Stimulated activated effector memory CD8-positive, alpha-beta T cell treated with anti-CD3 and anti-CD28 coated beads, Interleukin-12 subunit alpha, Interleukin-12 subunit beta, amount 100 ng/mL, for 72 hours (primary cell): ENCODE measurements around the gene RAB24.
A peak's percentile ranks its signal among the peaks of the same experiment; 100 is the strongest.
"Not testable (repeated sequence)": the region's sequence is repeated elsewhere in the genome, so short reads cannot be mapped to it uniquely, and the experiment has no call there.

ENCODE experiments used
- ATAC-seq: fragments of 150-1000 bp; cut with Tn5 transposase; 2 replicates; pipeline ENCODE4 v1.10.0; 2021
- DNase-seq, 2 donors: peaks; one replicate each; pipeline ENCODE4 v3.0.0; 2021 to 2022; ENCODE audit warnings: low spot score in 2 of 2
- H3K27ac Mint-ChIP-seq: one replicate; pipeline ENCODE4 v1.8.0; 2022; ENCODE audit warnings: mild to moderate bottlenecking, mixed read lengths
- H3K36me3 Mint-ChIP-seq: one replicate; pipeline ENCODE4 v1.8.0; 2022; ENCODE audit warnings: mild to moderate bottlenecking, mixed read lengths
- H3K4me1 Mint-ChIP-seq: one replicate; pipeline ENCODE4 v1.8.0; 2022; ENCODE audit warnings: mixed read lengths
- H3K4me3 Mint-ChIP-seq: one replicate; pipeline ENCODE4 v1.8.0; 2022; ENCODE audit warnings: mild to moderate bottlenecking, mixed read lengths
- H3K9me3 Mint-ChIP-seq: one replicate; pipeline ENCODE4 v1.8.0; 2022; ENCODE audit warnings: mixed read lengths

Gene RAB24

DNA sequence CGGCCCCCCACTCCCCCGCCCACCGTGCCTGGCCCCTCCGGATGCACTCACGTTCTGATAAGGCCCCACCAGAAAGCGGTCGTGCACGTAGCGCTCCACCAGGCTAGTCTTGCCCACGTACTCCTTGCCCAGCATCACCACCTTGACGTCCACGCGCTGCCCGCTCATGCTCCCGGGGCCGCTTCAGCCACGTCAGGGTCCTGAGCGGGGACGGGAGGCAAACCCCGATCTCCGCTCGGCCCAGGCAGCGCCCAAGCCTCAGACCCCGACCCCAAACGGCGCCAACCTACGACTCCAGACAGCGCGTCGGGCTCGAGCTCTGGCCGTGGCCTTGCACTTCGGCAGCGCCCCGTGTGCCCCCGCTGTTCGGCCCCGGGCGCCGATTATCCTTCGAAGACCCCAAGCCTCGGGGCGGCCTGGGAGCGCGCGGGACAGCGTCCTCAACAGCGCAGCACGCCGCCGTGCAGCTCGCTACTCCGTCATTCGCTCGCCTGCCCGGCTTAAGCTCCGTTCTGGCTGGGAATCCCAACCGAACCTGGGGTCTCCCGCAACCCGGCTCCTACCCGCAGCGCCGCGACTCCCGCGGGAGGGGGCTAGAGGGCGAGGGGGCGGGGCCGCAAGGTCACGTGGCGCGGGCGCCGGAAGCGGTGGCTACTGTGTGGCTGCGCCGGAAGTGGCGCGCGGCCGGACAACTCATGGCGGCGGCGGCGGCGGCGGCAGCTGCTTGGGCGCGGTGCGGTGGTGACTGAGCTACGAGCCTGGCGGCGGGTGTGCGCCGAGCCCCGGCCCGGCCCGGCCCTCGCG is at the start of gene RAB24, which contains the start of gene PRELID1:
TSS of gene RAB24 (minus strand) at position 599 of the 804 bp plus-strand sequence. CDS start at position 168, 431 bp downstream.
TSS of gene PRELID1 (plus strand) at position 679 of the 804 bp plus-strand sequence. CDS start 187 bp downstream, outside the sequence.
- DNase-seq (peak; percentile 91 to 97), ATAC-seq (peak; percentile 87)
- Mint-ChIP-seq H3K36me3 (peaks cover 80% of the 10 kb centered on the region), H3K27ac (peak within 1 kb of the TSS; percentile 86), H3K9me3 (no peaks in the 10 kb centered on the region), H3K4me3 (peak within 1 kb of the TSS; percentile 90), H3K4me1 (peaks cover 73% of the 10 kb centered on the region)

DNA sequence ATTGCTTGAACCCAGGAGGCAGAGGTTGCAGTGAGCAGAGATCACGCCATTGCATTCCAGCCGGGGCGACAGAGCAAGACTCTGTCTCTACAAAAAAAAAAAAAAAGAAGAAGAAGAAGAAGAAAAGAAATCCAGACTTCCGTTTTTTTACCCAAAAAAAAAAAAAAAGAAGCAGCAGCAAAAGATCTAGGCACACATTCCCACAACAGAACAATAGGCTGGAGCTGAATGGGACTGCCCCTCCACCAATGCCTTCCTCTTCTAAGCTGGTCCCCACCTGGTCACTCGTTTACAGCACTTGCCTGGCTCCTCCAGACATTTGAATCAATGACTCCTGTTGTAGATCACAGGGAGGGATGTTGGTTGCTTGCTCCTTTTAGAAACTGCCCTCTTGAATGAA is 49.6 kb upstream of the RAB24 start:
- Mint-ChIP-seq H3K36me3 (peaks cover 37% of the 10 kb centered on the region), H3K4me1 (peaks cover 61% of the 10 kb centered on the region), H3K9me3 (no peaks in the 10 kb centered on the region), H3K4me3 (no peak overlapping the region), H3K27ac (no peak overlapping the region)
- ATAC-seq = no peak
- DNase-seq = no peak

DNA sequence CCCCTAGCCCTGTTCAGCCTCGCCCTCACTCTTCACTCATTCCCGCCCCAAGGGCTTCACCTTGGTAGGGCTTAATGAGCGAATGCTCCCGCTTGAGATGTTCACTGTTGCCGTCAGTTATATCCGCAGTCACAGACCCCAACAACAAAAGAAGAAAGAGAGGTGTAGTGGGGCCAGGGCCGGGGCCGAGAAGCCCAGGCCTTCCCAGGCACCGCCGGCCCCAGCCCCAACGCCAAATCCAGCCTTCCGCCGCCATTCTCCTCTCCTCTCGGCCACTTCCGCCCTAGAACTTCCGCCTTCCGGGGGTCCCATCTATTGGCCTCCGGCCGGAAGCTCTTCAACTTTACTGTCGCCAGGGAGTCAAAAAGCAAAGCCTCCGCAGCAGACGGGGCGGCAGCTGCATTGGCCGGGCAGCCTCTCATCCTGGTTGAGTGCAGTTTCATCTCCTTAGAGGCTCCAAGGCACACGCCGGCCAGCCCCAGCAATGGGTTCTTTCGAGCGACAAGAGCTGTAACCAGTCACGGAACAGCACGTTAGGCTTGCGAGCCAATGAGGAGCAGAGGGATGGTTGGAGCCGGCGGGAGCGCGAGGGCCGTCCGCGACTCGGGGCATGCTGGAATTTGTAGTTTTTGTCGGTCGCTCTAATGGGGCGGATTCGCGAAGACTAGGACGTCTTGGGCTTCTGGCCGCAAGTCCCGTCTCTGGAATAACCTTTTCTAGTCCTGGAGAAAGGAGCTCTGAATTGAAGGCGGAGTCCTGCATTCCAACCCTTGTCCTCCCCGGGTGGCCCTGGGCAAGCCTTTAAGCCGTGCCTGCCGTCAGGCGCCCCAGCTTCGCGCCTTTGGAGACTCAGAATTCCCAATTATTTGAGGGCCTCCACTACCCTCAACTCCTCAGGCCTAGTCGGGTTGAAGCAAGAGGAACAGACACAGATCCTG is 48.1 kb upstream of the RAB24 start, which contains the start of gene LMAN2:
TSS of gene LMAN2 (minus strand) at position 277 of the 938 bp plus-strand sequence. CDS start at position 256, 21 bp downstream.
- peak within 1 kb of the TSS; percentile 87 for H3K4me3 Mint-ChIP-seq
- peaks cover 44% of the 10 kb centered on the region for H3K36me3 Mint-ChIP-seq
- DNase-seq = peak; percentile 78 to 95
- peak within 1 kb of the TSS; percentile 99 for H3K27ac Mint-ChIP-seq
- no peaks in the 10 kb centered on the region for H3K9me3 Mint-ChIP-seq
- H3K4me1 Mint-ChIP-seq = peaks cover 60% of the 10 kb centered on the region
- ATAC-seq = peak; percentile 97

DNA sequence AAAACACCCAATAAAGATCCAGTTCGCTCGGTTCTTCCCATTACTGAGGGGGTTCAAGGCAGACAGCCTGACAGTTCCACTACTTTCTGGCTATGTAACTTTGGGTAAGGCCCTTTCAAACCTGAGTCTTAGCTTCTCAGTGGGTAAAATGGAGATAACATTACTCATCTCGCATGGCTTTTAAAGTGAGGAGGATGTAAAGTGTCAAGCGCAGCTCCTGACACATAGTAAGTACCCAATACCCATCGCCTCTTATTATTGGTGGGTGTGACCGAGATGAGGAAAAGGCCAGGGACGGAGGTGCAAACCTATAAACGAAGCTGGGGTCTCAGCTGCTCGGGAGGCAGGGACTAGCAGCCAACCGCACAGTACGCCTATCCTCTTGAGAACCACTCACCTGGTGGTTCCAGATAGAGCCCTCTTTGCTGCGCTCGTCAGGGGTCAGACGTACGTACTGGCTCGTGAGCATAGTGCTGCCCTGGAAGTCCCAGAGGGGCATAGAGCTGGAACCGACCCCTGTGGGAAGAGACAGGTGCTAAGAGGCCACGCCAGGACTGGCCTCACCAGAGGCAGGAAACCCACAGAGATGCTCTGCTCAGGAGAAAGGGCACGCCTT is 47.4 kb upstream of the RAB24 start:
- Mint-ChIP-seq H3K9me3 (no peaks in the 10 kb centered on the region), H3K4me3 (peak overlapping the region; percentile 87), H3K36me3 (peaks cover 52% of the 10 kb centered on the region), H3K4me1 (peaks cover 55% of the 10 kb centered on the region), H3K27ac (peak overlapping the region; percentile 99)
- DNase-seq = peak in 1 of 2 donors; percentile 65
- peak; percentile 20 for ATAC-seq

DNA sequence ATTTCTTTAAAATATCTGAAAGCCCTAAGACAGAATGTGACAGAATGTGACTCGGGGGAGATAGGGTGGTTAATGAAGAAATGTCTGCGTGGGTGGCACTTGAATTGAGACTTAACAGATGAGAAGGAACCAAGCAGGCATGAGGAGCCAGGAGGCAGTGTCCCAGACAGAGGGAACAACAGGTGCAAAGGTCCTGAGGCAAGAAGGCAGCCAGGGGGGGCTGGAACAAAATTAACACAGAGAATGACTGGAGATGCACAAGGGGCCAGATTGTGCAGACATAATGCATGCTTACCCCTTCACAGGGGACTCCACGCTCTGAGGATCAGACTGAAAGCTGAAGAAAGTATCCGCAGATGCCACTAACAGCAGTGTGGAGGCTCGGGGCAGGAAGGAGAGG is 46.2 kb upstream of the RAB24 start:
- no peak for ATAC-seq
- peaks cover 44% of the 10 kb centered on the region for H3K4me1 Mint-ChIP-seq
- peak overlapping the region; percentile 87 for H3K4me3 Mint-ChIP-seq

DNA sequence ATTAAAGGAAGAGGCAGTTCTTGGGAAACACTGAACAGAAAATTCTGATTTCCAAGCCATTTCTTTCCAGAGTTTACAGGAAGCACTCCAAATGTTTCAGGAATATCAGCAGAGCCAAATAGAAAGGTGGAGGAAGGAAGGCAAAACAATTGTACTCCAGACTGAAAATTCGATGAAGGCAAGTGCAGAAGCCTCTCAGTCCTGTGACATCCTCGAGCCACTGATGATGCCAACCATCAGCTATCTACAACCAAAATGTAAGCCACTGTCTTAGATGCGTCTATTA is 45.8 kb upstream of the RAB24 start:
- Mint-ChIP-seq H3K4me3 (peak overlapping the region; percentile 87), H3K36me3 (peaks cover 68% of the 10 kb centered on the region), H3K27ac (peak overlapping the region; percentile 99), H3K4me1 (peaks cover 39% of the 10 kb centered on the region), H3K9me3 (no peaks in the 10 kb centered on the region)
- DNase-seq (no peak), ATAC-seq (no peak)

More for the DNA sequence above, 46.2 kb upstream of the RAB24 start:
- peaks cover 63% of the 10 kb centered on the region for H3K36me3 Mint-ChIP-seq
- DNase-seq = no peak
- H3K9me3 Mint-ChIP-seq = no peaks in the 10 kb centered on the region
- peak overlapping the region; percentile 99 for H3K27ac Mint-ChIP-seq

DNA sequence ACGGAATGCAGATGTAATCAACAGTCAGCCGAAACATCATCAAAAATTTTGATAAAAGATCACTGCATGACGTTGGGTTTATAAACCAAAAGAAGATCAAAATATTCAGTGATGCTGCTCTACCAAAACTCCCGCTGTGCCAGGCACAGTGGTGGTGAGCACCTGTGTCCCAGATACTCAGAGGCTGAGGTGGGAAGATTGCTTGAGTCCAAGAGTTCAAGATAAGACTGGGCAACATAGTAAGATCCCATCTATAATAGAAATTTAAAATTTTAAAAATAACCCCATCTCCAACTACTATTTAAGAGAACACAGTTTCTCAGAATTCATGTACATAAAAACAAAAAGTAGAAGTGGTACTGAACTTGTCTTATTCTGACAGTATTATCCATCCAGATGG is 44.2 kb upstream of the RAB24 start:
- Mint-ChIP-seq H3K9me3 (no peaks in the 10 kb centered on the region), H3K36me3 (peaks cover 84% of the 10 kb centered on the region), H3K4me3 (no peak overlapping the region), H3K4me1 (peaks cover 43% of the 10 kb centered on the region), H3K27ac (no peak overlapping the region)
- ATAC-seq (no peak), DNase-seq (no peak)

DNA sequence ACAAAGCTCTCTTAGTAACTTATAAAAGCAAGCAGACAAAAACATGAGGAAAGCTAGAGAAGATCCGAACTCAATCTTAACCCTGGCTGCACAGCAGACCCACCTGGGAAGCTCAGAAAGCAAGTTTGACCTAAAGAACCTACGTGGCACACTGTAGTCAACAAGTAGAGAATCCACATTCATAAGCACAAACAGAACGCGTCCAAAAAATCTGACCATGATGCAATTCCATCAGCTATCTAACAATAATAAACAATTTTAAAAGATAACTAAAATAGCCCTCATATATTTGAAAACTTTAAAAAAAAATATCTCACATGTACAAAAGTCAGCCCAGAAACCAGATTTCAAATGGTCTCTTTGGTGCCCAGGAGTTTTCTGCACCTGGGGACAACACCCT is 43.3 kb upstream of the RAB24 start:
- H3K4me1 Mint-ChIP-seq = peaks cover 40% of the 10 kb centered on the region

DNA sequence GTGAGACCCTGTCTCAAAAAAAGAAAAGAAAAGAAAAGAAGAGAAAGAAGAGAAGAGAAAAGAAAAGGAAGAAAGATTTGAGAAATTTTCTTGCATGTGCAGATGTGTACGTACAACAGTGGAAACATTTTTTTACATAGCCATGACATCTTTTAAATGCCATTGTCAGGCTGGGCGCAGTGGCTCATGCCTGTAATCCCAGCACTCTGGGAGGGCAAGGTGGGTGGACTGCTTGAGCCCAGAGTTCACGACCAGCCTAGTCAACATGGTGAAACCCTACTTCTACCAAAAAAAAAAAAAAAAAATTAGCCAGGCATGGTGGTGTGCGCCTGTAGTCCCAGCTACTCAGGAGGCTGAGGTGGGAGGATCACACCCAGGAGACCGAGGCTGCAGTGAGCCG is 41.4 kb upstream of the RAB24 start:
- DNase-seq = no peak
- no peak for ATAC-seq
- H3K4me1 Mint-ChIP-seq = peaks cover 41% of the 10 kb centered on the region
- H3K4me3 Mint-ChIP-seq = no peak overlapping the region
- no peak overlapping the region for H3K27ac Mint-ChIP-seq
- no peaks in the 10 kb centered on the region for H3K9me3 Mint-ChIP-seq
- peaks cover 100% of the 10 kb centered on the region for H3K36me3 Mint-ChIP-seq

More for the DNA sequence above, 43.3 kb upstream of the RAB24 start:
- Mint-ChIP-seq H3K4me3 (no peak overlapping the region), H3K27ac (peak overlapping the region; percentile 37), H3K36me3 (peaks cover 90% of the 10 kb centered on the region), H3K9me3 (no peaks in the 10 kb centered on the region)
- ATAC-seq (no peak), DNase-seq (no peak)

DNA sequence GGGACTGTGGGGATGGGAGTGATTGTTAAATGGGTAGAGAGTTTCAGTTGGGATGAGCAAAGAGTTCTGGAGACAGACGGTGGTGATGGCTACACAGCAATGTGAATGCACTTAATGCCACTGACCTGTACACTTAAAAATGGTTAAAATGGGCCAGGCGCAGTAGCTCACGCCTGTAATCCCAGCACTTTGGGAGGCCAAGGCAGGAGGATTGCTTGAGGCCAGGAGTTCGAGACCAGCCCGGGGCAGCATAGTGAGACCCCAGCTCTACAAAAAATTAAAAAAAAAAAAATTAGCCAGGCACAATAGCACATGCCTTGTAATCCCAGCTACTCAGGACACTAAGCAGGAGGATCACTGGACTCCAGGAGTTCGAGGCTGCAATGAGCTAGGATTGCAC is 40.3 kb upstream of the RAB24 start:
- Mint-ChIP-seq H3K27ac (peak overlapping the region; percentile 58), H3K9me3 (no peaks in the 10 kb centered on the region), H3K36me3 (peaks cover 100% of the 10 kb centered on the region), H3K4me1 (peaks cover 41% of the 10 kb centered on the region), H3K4me3 (no peak overlapping the region)
- DNase-seq = no peak
- no peak for ATAC-seq

DNA sequence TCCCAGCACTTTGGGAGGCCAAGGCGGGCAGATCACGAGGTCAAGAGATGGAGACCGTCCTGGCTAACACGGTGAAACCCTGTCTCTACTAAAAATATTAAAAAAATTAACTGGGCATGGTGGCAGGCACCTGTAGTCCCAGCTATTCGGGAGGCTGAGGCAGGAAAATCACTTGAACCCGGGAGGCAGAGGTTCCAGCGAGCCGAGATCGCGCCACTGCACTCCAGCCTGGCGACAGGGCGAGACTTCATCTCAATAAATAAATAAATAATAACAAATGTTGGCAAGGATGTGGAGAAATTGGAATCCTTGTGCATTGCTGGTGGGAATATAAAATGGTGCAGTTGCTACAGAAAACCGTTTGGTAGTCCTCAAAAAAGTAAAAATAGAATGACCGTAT is 39.5 kb upstream of the RAB24 start:
- peaks cover 43% of the 10 kb centered on the region for H3K4me1 Mint-ChIP-seq
- not testable (repeated sequence) for H3K9me3 Mint-ChIP-seq, ATAC-seq, H3K27ac Mint-ChIP-seq, H3K4me3 Mint-ChIP-seq, DNase-seq
- H3K36me3 Mint-ChIP-seq = peaks cover 94% of the 10 kb centered on the region

DNA sequence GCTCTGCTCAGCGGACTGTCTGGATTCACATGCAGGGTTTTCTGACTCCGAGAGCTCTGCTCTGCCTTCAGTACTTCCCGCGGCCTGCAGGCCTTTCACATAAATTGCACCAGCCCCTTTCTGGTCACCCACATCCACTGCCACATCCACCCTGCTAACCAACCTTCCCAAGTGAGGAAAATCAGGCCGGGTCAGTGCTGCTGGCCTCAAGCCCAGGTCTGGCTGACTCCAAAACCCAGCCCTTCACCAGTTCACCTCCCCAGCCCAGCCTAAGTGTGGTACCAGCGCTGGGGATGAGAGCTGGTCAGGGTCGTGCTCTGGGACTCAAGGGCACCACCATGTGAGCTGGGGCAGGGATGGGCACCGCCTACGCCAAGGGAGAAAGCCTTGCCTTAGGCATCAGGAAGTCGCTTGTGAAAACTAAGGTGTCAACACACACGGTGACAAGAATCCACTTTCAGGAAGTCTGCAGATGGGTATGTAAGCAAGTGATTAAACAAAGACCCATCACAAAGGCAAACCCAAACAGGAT is 35.7 kb upstream of the RAB24 start:
- ATAC-seq (peak; percentile 28), DNase-seq (no peak)
- H3K9me3 Mint-ChIP-seq = no peaks in the 10 kb centered on the region
- peaks cover 42% of the 10 kb centered on the region for H3K4me1 Mint-ChIP-seq
- H3K27ac Mint-ChIP-seq = peak overlapping the region; percentile 64
- H3K36me3 Mint-ChIP-seq = peaks cover 90% of the 10 kb centered on the region
- peak overlapping the region; percentile 0 for H3K4me3 Mint-ChIP-seq

DNA sequence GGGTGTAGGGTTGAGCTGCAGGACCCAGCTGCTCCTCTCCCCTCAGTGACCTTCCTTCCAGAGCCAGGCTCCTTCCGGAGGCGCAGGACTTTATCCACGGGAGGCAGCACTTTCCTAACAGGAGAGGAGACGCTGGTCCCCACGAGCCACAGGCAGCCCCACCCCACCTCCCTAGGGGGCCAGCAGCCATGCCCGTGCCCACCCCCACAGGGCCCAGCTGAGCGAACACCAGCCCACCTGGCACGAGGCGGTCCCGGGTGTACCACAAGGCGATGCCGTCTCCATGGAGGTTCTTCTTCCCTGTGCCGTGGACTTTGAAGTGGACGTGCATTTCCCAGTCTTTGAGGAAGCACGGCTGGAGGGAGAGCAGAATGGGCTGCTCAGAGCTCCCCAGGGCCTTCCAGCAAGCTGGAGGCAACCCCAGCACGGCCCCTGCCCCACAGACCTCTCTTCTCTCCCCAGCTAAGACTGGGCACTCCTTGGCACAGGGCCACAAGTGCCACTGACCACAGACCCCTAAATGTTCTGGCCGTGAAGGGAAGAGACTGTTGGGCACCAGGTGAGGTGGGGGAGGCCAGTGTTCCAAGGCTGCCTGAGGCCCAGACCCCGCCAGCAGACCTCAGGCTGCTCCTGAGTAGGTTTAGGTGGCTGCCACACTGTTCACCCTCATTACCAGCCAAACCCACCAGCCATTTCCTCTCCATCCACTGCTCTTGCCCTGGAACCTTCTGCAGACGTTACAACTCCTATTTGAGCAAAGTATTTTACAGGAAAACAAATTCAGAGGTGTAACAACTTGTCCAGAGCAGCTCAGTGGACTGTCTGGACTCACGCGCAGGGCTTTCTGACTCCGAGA is 35.0 kb upstream of the RAB24 start:
- Mint-ChIP-seq H3K4me1 (peaks cover 44% of the 10 kb centered on the region), H3K4me3 (no peak overlapping the region), H3K27ac (peak overlapping the region; percentile 64), H3K36me3 (peaks cover 90% of the 10 kb centered on the region), H3K9me3 (no peaks in the 10 kb centered on the region)
- DNase-seq (no peak), ATAC-seq (no peak)
